H9 (cell line): ENCODE data around the gene CFL1. TPM values are rescaled to one million over a fixed set of nuclear protein-coding genes. Genes with fewer than 3 reads are reported as not detected.
A peak's percentile ranks its signal among the peaks of the same experiment; 100 is the strongest.

Experiments
- DNase-seq: peaks from one replicate; pipeline ENCODE4 v3.0.0-alpha.2; 2017
- H2AFZ ChIP-seq: one replicate; pipeline ENCODE4 v1.6.1; 2013; ENCODE audit warnings: mild to moderate bottlenecking, low read length, control low read depth, moderate library complexity
- H2AK5ac ChIP-seq: 2 replicates; pipeline ENCODE4 v1.6.1; 2013; ENCODE audit warnings: low read length, control low read depth, mixed read lengths; ENCODE audit not compliant: insufficient read length
- H2BK120ac ChIP-seq: one replicate; pipeline ENCODE4 v1.6.1; 2013; ENCODE audit warnings: low read depth, mild to moderate bottlenecking, low read length, control low read depth, inconsistent platforms; ENCODE audit not compliant: poor library complexity, severe bottlenecking
- H2BK12ac ChIP-seq: 2 replicates; pipeline ENCODE4 v1.6.1; 2013; ENCODE audit warnings: low read length, control low read depth, mixed read lengths, low read depth; ENCODE audit not compliant: insufficient read length
- H2BK15ac ChIP-seq: 2 replicates; pipeline ENCODE4 v1.6.1; 2013; ENCODE audit warnings: low read depth, low read length, control low read depth
- H2BK20ac ChIP-seq: one replicate; pipeline ENCODE4 v1.6.1; 2013; ENCODE audit warnings: low read depth, mild to moderate bottlenecking, low read length, control low read depth, inconsistent platforms; ENCODE audit not compliant: poor library complexity, severe bottlenecking
- H2BK5ac ChIP-seq: 2 replicates; pipeline ENCODE4 v1.6.1; 2013; ENCODE audit warnings: low read length, control low read depth, mixed read lengths; ENCODE audit not compliant: insufficient read length
- H3K14ac ChIP-seq: 2 replicates; pipeline ENCODE4 v1.6.1; 2013; ENCODE audit warnings: low read length, control low read depth; ENCODE audit not compliant: insufficient read depth
- H3K18ac ChIP-seq: 2 replicates; pipeline ENCODE4 v1.6.1; 2013; ENCODE audit warnings: low read depth, mild to moderate bottlenecking, mixed read lengths, low read length, control low read depth; ENCODE audit not compliant: insufficient read length
- H3K23ac ChIP-seq: 2 replicates; pipeline ENCODE4 v1.6.1; 2013; ENCODE audit warnings: low read length, control low read depth, mixed read lengths, low read depth; ENCODE audit not compliant: insufficient read length
- H3K23me2 ChIP-seq: 2 replicates; pipeline ENCODE4 v1.6.1; 2013; ENCODE audit warnings: low read depth, mild to moderate bottlenecking, mixed read lengths, low read length, control low read depth; ENCODE audit not compliant: insufficient read length, poor library complexity, severe bottlenecking
- H3K27ac ChIP-seq: 2 replicates; pipeline ENCODE4 v1.5.1; 2013; ENCODE audit warnings: low read length, control low read depth, mixed read lengths, low read depth; ENCODE audit not compliant: insufficient read length
- H3K27me3 ChIP-seq: 2 replicates; pipeline ENCODE4 v1.6.1; 2013; ENCODE audit warnings: low read length, control low read depth, inconsistent platforms; ENCODE audit not compliant: insufficient read depth
- H3K4ac ChIP-seq: 2 replicates; pipeline ENCODE4 v1.6.1; 2013; ENCODE audit warnings: low read depth, mild to moderate bottlenecking, control low read depth, inconsistent platforms, low read length, moderate library complexity
- H3K4me1 ChIP-seq: 2 replicates; pipeline ENCODE4 v1.6.1; 2013; ENCODE audit warnings: low read length, control low read depth, inconsistent platforms; ENCODE audit not compliant: insufficient read depth
- H3K4me2 ChIP-seq: 2 replicates; pipeline ENCODE4 v1.6.1; 2013; ENCODE audit warnings: low read length, control low read depth, mixed read lengths; ENCODE audit not compliant: insufficient read length, insufficient read depth
- H3K56ac ChIP-seq: 2 replicates; pipeline ENCODE4 v1.6.1; 2013; ENCODE audit warnings: low read depth, mild to moderate bottlenecking, mixed read lengths, low read length, control low read depth; ENCODE audit not compliant: insufficient read length
- H3K79me1 ChIP-seq: 2 replicates; pipeline ENCODE4 v1.6.1; 2013; ENCODE audit warnings: low read depth, mild to moderate bottlenecking, moderate library complexity, low read length, control low read depth, inconsistent platforms; ENCODE audit not compliant: insufficient read depth, poor library complexity, severe bottlenecking
- H3K79me2 ChIP-seq: 2 replicates; pipeline ENCODE4 v1.6.1; 2013; ENCODE audit warnings: low read length, control low read depth, inconsistent platforms; ENCODE audit not compliant: insufficient read depth
- H3K9ac ChIP-seq: 2 replicates; pipeline ENCODE4 v1.6.1; 2013; ENCODE audit warnings: low read length, control low read depth, mixed read lengths; ENCODE audit not compliant: insufficient read length; ENCODE audit errors: extremely low read depth
- H3K9me3 ChIP-seq: one replicate; pipeline ENCODE4 v1.6.1; 2013; ENCODE audit warnings: low read depth, low read length, inconsistent platforms; ENCODE audit not compliant: control insufficient read depth
- H3T11ph ChIP-seq: one replicate; pipeline ENCODE4 v1.6.1; 2013; ENCODE audit warnings: mild to moderate bottlenecking, low read length, control low read depth, inconsistent platforms
- H4K20me1 ChIP-seq: one replicate; pipeline ENCODE4 v1.6.1; 2013; ENCODE audit not compliant: control insufficient read depth, insufficient read length, insufficient read depth
- H4K5ac ChIP-seq: 2 replicates; pipeline ENCODE4 v1.6.1; 2013; ENCODE audit warnings: low read depth, mild to moderate bottlenecking, mixed read lengths, low read length, control low read depth; ENCODE audit not compliant: insufficient read length
- H4K8ac ChIP-seq: replicated peaks from 2 replicates; pipeline ENCODE4 v1.6.1; 2013; ENCODE audit warnings: low read length, control low read depth, mixed read lengths, low read depth; ENCODE audit not compliant: insufficient read length
- H4K91ac ChIP-seq: 2 replicates; pipeline ENCODE4 v1.6.1; 2013; ENCODE audit warnings: low read depth, mild to moderate bottlenecking, moderate library complexity, mixed read lengths, low read length, control low read depth; ENCODE audit not compliant: insufficient read length
- H3K27ac Mint-ChIP-seq, 3 experiments: 2 replicates in 2 of 3; 3 replicates in 1 of 3; pipeline ENCODE4 v1.8.0; 2020 to 2021; ENCODE audit warnings: mixed read lengths in 3 of 3, mild to moderate bottlenecking in 1 of 3, moderate library complexity in 1 of 3
- H3K27me3 Mint-ChIP-seq: 2 replicates; pipeline ENCODE4 v1.8.0; 2021; ENCODE audit warnings: low read depth, mild to moderate bottlenecking, moderate library complexity, mixed read lengths
- H3K36me3 Mint-ChIP-seq, 3 experiments: 2 replicates in 2 of 3; 3 replicates in 1 of 3; pipeline ENCODE4 v1.8.0; 2020 to 2021; ENCODE audit warnings: low read depth in 3 of 3, mixed read lengths in 3 of 3; ENCODE audit not compliant: insufficient read depth in 1 of 3
- H3K4me1 Mint-ChIP-seq, 2 experiments: 2 replicates each; pipeline ENCODE4 v1.8.0; 2020; ENCODE audit warnings: mixed read lengths in 2 of 2
- H3K4me3 Mint-ChIP-seq, 2 experiments: 2 replicates in 1 of 2; 3 replicates in 1 of 2; pipeline ENCODE4 v1.8.0; 2020 to 2021; ENCODE audit warnings: mild to moderate bottlenecking in 2 of 2, mixed read lengths in 2 of 2, moderate library complexity in 1 of 2
- H3K9me3 Mint-ChIP-seq, 2 experiments: 2 replicates in 1 of 2; 3 replicates in 1 of 2; pipeline ENCODE4 v1.8.0; 2020; ENCODE audit warnings: mild to moderate bottlenecking in 2 of 2, mixed read lengths in 2 of 2, moderate library complexity in 1 of 2
- WGBS: extraction: QIAGEN DNeasy Blood & Tissue Kit; methylation state at CpG from one replicate; pipeline ENCODE4 v1.1.7; 2013; ENCODE audit warnings: missing lambda C conversion rate, low lambda C conversion rate, mixed read lengths; ENCODE audit not compliant: insufficient read length; ENCODE audit errors: extremely low coverage; 5-methylcytosine and 5-hydroxymethylcytosine counted together
- total RNA-seq: library from RNA; stranded (reverse); gene quantifications from 2 replicates; pipeline ENCODE4 v1.2.1, GENCODE V29; 2021
- TF ChIP-seq, protein P1 (sequence below): fragments of 200-600 bp; sonication (generic); conservative IDR thresholded peaks from 3 replicates; pipeline ENCODE4 v1.8.0; 2021; ENCODE audit warnings: antibody characterized with exemption, mild to moderate bottlenecking

The CFL1 gene
- total RNA-seq, 1 experiment from 2014 or later = 1,107 TPM

GRCh38 chr11:65870706-65871681 is 13.0 kb upstream of the CFL1 start:
- Histone ChIP-seq H3K9ac (no peak overlapping the region), H3K4ac (no peak overlapping the region), H3K9me3 (no peaks in the 10 kb centered on the region), H4K8ac (no peak overlapping the region), H2BK120ac (no peak overlapping the region), H3K79me2 (no peaks in the 10 kb centered on the region), H2BK15ac (no peak overlapping the region), H3T11ph (no peak overlapping the region), H3K27me3 (peaks cover 3% of the 10 kb centered on the region; the same call in 1 of the 2 replicates), H4K5ac (no peak overlapping the region), H2AK5ac (no peak overlapping the region), H3K4me2 (no peak overlapping the region), H3K56ac (no peak overlapping the region), H2BK12ac (no peak overlapping the region), H2BK20ac (no peak overlapping the region), H2BK5ac (no peak overlapping the region), H2AFZ (no peak overlapping the region), H3K23me2 (peaks cover 8% of the 10 kb centered on the region), H3K18ac (no peak overlapping the region), H3K27ac (no peak overlapping the region), H4K20me1 (no peaks in the 10 kb centered on the region), H3K79me1 (no peaks in the 10 kb centered on the region), H3K4me1 (no peaks in the 10 kb centered on the region), H3K23ac (no peak overlapping the region), H4K91ac (no peak overlapping the region), H3K14ac (no peak overlapping the region)
- H3K36me3 Mint-ChIP-seq = peaks cover 0 to 4% (median 3%) of the 10 kb centered on the region in 3 experiments; a peak in 3 of 7 replicates
- H3K4me1 Mint-ChIP-seq = peaks cover 15 to 20% of the 10 kb centered on the region in 2 experiments
- no CpG with 5 or more reads among the region's 24 CpGs for WGBS
- peak overlapping the region in 1 of 2 experiments; percentile 68; a peak in 2 of 5 replicates for H3K4me3 Mint-ChIP-seq
- H3K9me3 Mint-ChIP-seq = no peaks in the 10 kb centered on the region; a peak in 1 of 5 replicates
- DNase-seq = no peak
- TF ChIP-seq, protein P1, sequence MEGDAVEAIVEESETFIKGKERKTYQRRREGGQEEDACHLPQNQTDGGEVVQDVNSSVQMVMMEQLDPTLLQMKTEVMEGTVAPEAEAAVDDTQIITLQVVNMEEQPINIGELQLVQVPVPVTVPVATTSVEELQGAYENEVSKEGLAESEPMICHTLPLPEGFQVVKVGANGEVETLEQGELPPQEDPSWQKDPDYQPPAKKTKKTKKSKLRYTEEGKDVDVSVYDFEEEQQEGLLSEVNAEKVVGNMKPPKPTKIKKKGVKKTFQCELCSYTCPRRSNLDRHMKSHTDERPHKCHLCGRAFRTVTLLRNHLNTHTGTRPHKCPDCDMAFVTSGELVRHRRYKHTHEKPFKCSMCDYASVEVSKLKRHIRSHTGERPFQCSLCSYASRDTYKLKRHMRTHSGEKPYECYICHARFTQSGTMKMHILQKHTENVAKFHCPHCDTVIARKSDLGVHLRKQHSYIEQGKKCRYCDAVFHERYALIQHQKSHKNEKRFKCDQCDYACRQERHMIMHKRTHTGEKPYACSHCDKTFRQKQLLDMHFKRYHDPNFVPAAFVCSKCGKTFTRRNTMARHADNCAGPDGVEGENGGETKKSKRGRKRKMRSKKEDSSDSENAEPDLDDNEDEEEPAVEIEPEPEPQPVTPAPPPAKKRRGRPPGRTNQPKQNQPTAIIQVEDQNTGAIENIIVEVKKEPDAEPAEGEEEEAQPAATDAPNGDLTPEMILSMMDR = no peak
- H3K27ac Mint-ChIP-seq = no peak overlapping the region; a peak in 1 of 7 replicates
- peaks cover 7% of the 10 kb centered on the region for H3K27me3 Mint-ChIP-seq
